PC-9 (cell line): Measurements from ENCODE around the gene FBXO24.

ENCODE experiments used
- CTCF ChIP-seq: fragments of 200-600 bp; sonication (generic); conservative IDR thresholded peaks from 2 replicates; pipeline ENCODE4 v1.6.1; 2017; ENCODE audit warnings: mixed run types, antibody characterized with exemption, mild to moderate bottlenecking, moderate library complexity
- EZH2 ChIP-seq: fragments of 200-600 bp; sonication (generic); IDR thresholded peaks from 2 replicates; pipeline ENCODE4 v1.8.0; 2017; ENCODE audit warnings: antibody characterized with exemption, low read depth

DNA sequence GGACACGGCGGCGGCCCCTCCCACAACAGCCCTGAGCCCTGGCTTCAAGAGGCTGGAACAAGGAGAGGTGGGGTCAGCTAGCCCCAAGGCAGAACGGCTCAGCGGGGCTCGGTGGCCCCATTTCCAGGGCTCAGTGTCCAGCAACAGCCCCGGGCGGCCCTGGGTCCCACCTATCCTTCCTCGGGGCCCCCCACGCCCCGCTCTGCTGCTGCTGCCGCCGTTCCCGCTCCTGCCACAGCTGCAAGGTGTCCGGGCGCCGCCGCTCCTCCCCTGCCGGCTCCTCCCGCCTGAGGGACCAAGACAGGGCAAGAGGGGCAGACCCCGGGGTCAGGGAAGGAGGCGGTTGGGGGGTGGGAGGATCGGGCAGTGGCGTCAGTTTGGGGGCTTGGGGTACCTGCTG, 9.0 kb upstream of the FBXO24 start:
- no peak for TF ChIP-seq CTCF
- TF ChIP-seq EZH2 = no peak
